CD4-positive, alpha-beta T cell (primary cell): ENCODE data around the gene RASSF6. TPM values are rescaled to one million over a fixed set of nuclear protein-coding genes. Genes with fewer than 3 reads are reported as not detected.
"Not testable (repeated sequence)": the region's sequence is repeated elsewhere in the genome, so short reads cannot be mapped to it uniquely, and the experiment has no call there.

ENCODE experiments used
- ATAC-seq: fragments of 200-7000 bp; cut with Tn5 transposase; one replicate; pipeline ENCODE4 v1.10.0; 2022; ENCODE audit warnings: mild to moderate bottlenecking; ENCODE audit not compliant: poor library complexity
- CTCF ChIA-PET: fragments of 350-600 bp; sonication (Branson Sonifier 250); formaldehyde crosslinking; loops from one replicate; lab custom pipeline; 2021; ENCODE audit warnings: antibody characterized with exemption, inconsistent platforms; lab: Charles Lee
- POLR2A ChIA-PET: fragments of 350-600 bp; sonication (Branson Sonifier 250); formaldehyde crosslinking; loops from one replicate; lab custom pipeline; 2021; ENCODE audit warnings: antibody characterized with exemption, inconsistent platforms; lab: Charles Lee
- DNase-seq, 14 experiments: peaks; one replicate each; pipeline ENCODE4 v3.0.0-alpha.2; 2013 to 2020; ENCODE audit warnings: mixed read lengths in 2 of 14
- H3K27ac ChIP-seq, 2 donors: one replicate each; pipeline versions ENCODE4 v1.5.1 to v1.7.0; 2013; ENCODE audit warnings: low read length in 2 of 2, low read depth in 1 of 2, mild to moderate bottlenecking in 1 of 2
- H3K27me3 ChIP-seq, 2 experiments: 1 replicate in 1 of 2; 2 replicates in 1 of 2; pipeline versions ENCODE4 v1.6.1 to v1.7.0; 2013; ENCODE audit warnings: low read length in 2 of 2, control low read depth in 1 of 2, mild to moderate bottlenecking in 1 of 2, moderate library complexity in 1 of 2; ENCODE audit not compliant: insufficient read depth in 2 of 2, control insufficient read depth in 1 of 2
- H3K36me3 ChIP-seq: one replicate; pipeline ENCODE4 v1.6.1; 2013; ENCODE audit warnings: low read length, control low read depth; ENCODE audit not compliant: insufficient read depth
- H3K4me1 ChIP-seq: one replicate; pipeline ENCODE4 v1.6.1; 2013; ENCODE audit warnings: low read length, control low read depth; ENCODE audit not compliant: insufficient read depth
- H3K4me3 ChIP-seq: one replicate; pipeline ENCODE4 v1.5.1; 2013; ENCODE audit warnings: mild to moderate bottlenecking, low read length, moderate library complexity
- H3K9me3 ChIP-seq, 2 experiments: 1 replicate in 1 of 2; 2 replicates in 1 of 2; pipeline versions ENCODE4 v1.6.1 to v1.7.0; 2013; ENCODE audit warnings: low read length in 2 of 2, mild to moderate bottlenecking in 2 of 2, control low read depth in 1 of 2, moderate library complexity in 1 of 2; ENCODE audit not compliant: control insufficient read depth in 1 of 2, insufficient read depth in 1 of 2
- H3K27ac Mint-ChIP-seq: one replicate; pipeline ENCODE4 v1.8.0; 2020; ENCODE audit warnings: mixed read lengths
- H3K27me3 Mint-ChIP-seq: one replicate; pipeline ENCODE4 v1.8.0; 2021; ENCODE audit warnings: mixed read lengths
- H3K36me3 Mint-ChIP-seq: one replicate; pipeline ENCODE4 v1.8.0; 2021; ENCODE audit warnings: low read depth, mixed read lengths
- H3K4me1 Mint-ChIP-seq: one replicate; pipeline ENCODE4 v1.8.0; 2021; ENCODE audit warnings: low read depth, mixed read lengths
- H3K4me3 Mint-ChIP-seq: one replicate; pipeline ENCODE4 v1.8.0; 2020; ENCODE audit warnings: mild to moderate bottlenecking, mixed read lengths
- H3K9me3 Mint-ChIP-seq: one replicate; pipeline ENCODE4 v1.8.0; 2020; ENCODE audit warnings: mixed read lengths
- CTCF ChIP-seq: fragments of 200-600 bp; IDR thresholded peaks from one replicate; pipeline ENCODE4 v1.8.0; 2022; ENCODE audit warnings: antibody characterized with exemption, mild to moderate bottlenecking
- intact Hi-C, 2 experiments: fragments of 100-400 bp; cut with DNase I in 1 of 2; cut with micrococcal nuclease in 1 of 2; formaldehyde crosslinking; loops; one replicate each; pipeline versions ENCODE4 v1.15.1 to v1.9.0; 2023 to 2025; cut with DNase I, micrococcal nuclease
- total RNA-seq, 174 experiments: library from RNA in 2 of 174; stranded (reverse) in 2 of 174; gene quantifications; one replicate each; pipeline ENCODE4 v1.2.3 and lab custom pipeline; 2021 to 2026

RASSF6 gene
- total RNA-seq, 2 experiments from 2014 or later: 0.25 to 0.28 TPM

DNA sequence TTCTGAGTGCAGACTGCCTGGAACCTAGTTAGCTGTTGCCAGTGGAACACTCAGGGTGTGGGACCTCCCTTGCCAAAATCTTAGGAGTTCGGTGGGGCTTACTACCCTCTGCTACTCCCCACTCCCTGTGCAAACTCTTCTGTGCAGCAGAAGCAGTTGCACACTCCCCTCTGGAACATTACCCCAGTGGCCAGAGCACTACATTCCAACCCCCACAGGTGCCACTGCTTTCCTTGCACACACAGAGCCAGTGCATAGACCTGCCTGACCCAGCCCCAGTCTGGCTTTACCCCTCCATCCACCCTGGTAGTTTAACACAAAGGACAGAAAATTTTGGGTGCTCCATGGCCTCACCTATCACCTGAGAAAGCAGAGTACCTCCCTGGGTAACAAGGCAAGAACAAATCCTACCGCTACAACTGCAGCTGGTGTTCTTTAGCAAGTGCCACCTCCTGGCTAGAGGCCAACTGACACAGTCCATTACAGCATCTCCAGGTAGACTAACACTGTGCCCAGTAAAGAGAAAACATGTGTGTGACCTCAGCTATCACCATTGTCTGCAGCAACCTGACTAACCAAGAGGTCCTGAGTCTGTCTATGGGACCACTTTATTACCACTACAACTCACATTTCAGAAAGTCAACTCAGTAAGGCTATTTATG lies 11.5 kb upstream of the RASSF6 start:
- DNase-seq (no peak), ATAC-seq (no peak)
- ChIA-PET POLR2A (no interaction called here), CTCF (no interaction called here)
- H3K27me3 ChIP-seq: no peaks in the 10 kb centered on the region
- no peak for TF ChIP-seq CTCF
- no peaks in the 10 kb centered on the region for H3K36me3 ChIP-seq
- Mint-ChIP-seq H3K36me3 (no peaks in the 10 kb centered on the region), H3K27me3 (peaks cover 5% of the 10 kb centered on the region), H3K9me3 (no peaks in the 10 kb centered on the region), H3K4me1 (no peaks in the 10 kb centered on the region), H3K27ac (no peak overlapping the region), H3K4me3 (no peak overlapping the region)
- no peak overlapping the region for H3K27ac ChIP-seq
- no peaks in the 10 kb centered on the region for H3K4me1 ChIP-seq
- intact Hi-C loops: no loop called here
- no peak overlapping the region for H3K4me3 ChIP-seq
- peaks cover 0 to 7% of the 10 kb centered on the region in 2 experiments for H3K9me3 ChIP-seq

- H3K27me3 Mint-ChIP-seq, H3K4me1 Mint-ChIP-seq, H3K4me3 ChIP-seq, H3K27ac Mint-ChIP-seq, H3K36me3 ChIP-seq, H3K4me3 Mint-ChIP-seq, H3K9me3 Mint-ChIP-seq, H3K27me3 ChIP-seq, H3K4me1 ChIP-seq, intact Hi-C loops, CTCF ChIA-PET, H3K9me3 ChIP-seq, H3K36me3 Mint-ChIP-seq, DNase-seq, ATAC-seq, H3K27ac ChIP-seq, POLR2A ChIA-PET: not testable (repeated sequence)
These were observed 8.6 kb upstream of the RASSF6 start for GRCh38 chr4:73628834-73629233.

- intact Hi-C loops: no loop called here
- no peak for TF ChIP-seq CTCF
- H3K4me3 ChIP-seq: no peak overlapping the region
- H3K36me3 Mint-ChIP-seq: no peaks in the 10 kb centered on the region
- H3K4me1 ChIP-seq: no peaks in the 10 kb centered on the region
- no peaks in the 10 kb centered on the region for H3K36me3 ChIP-seq
- ChIA-PET POLR2A (no interaction called here), CTCF (no interaction called here)
- peaks cover 0 to 5% of the 10 kb centered on the region in 2 experiments for H3K27me3 ChIP-seq
- no peak overlapping the region for H3K27ac ChIP-seq
- H3K4me3 Mint-ChIP-seq: no peak overlapping the region
- no peak for DNase-seq
- no peak overlapping the region for H3K27ac Mint-ChIP-seq
- peaks cover 6% of the 10 kb centered on the region for H3K4me1 Mint-ChIP-seq
- H3K9me3 ChIP-seq: no peaks in the 10 kb centered on the region
- no peaks in the 10 kb centered on the region for H3K27me3 Mint-ChIP-seq
- H3K9me3 Mint-ChIP-seq: no peaks in the 10 kb centered on the region
- no peak for ATAC-seq
These were observed 1.1 kb upstream of the RASSF6 start for GRCh38 chr4:73621357-73621756.

GRCh38 chr4:73619346-73619745 lies 890 bp downstream of the RASSF6 start:
- CTCF ChIA-PET: no interaction called here

More at GRCh38 chr4:73619346-73619745, 890 bp downstream of the RASSF6 start:
- TF ChIP-seq CTCF: no peak
- POLR2A ChIA-PET: no interaction called here
- intact Hi-C loops: no loop called here
- Histone ChIP-seq H3K4me3 (no peak overlapping the region), H3K36me3 (no peaks in the 10 kb centered on the region), H3K27ac (no peak overlapping the region), H3K27me3 (peaks cover 0 to 5% of the 10 kb centered on the region in 2 experiments), H3K9me3 (no peaks in the 10 kb centered on the region), H3K4me1 (no peaks in the 10 kb centered on the region)
- Mint-ChIP-seq H3K4me1 (peaks cover 6% of the 10 kb centered on the region), H3K4me3 (no peak overlapping the region), H3K27me3 (no peaks in the 10 kb centered on the region), H3K27ac (no peak overlapping the region), H3K9me3 (no peaks in the 10 kb centered on the region), H3K36me3 (no peaks in the 10 kb centered on the region)
- no peak for DNase-seq
- no peak for ATAC-seq
